SK-N-SH (cell line): Measurements from ENCODE around the gene ARHGAP5.

ENCODE experiments used
- CHD2 ChIP-seq: fragments of 150-350 bp; IDR thresholded peaks from 2 replicates; pipeline ENCODE4 v1.6.1; 2018; ENCODE audit warnings: low read length; ENCODE audit not compliant: partially characterized antibody
- CTCF ChIP-seq: fragments of 200-600 bp; sonication (generic); IDR thresholded peaks from 2 replicates; pipeline ENCODE4 v1.6.1; 2017; ENCODE audit warnings: antibody characterized with exemption, mild to moderate bottlenecking, moderate library complexity
- EP300 ChIP-seq, 2 experiments: IDR thresholded peaks; 2 replicates each; pipeline versions ENCODE4 v1.4.0 to v1.6.1; 2012; ENCODE audit warnings: borderline replicate concordance in 1 of 2, low read depth in 1 of 2, low read length in 1 of 2
- EZH2phosphoT487 ChIP-seq: fragments of 200-600 bp; sonication (generic); IDR thresholded peaks from 2 replicates; pipeline ENCODE4 v1.6.1; 2017; ENCODE audit warnings: low read depth, mixed run types, mild to moderate bottlenecking, antibody characterized with exemption, moderate library complexity, borderline replicate concordance
- FOXM1 ChIP-seq: IDR thresholded peaks from 2 replicates; pipeline ENCODE4 v1.4.0; 2012; ENCODE audit warnings: low read depth, mild to moderate bottlenecking
- JUND ChIP-seq: IDR thresholded peaks from 2 replicates; pipeline ENCODE4 v1.4.0; 2012
- MAX ChIP-seq: IDR thresholded peaks from 2 replicates; pipeline ENCODE4 v1.4.0; 2012; ENCODE audit warnings: low read depth
- MXI1 ChIP-seq: IDR thresholded peaks from 2 replicates; pipeline ENCODE4 v1.6.1; 2012; ENCODE audit warnings: mild to moderate bottlenecking, low read depth, low read length, improper control_type of control experiment
- NFIC ChIP-seq: IDR thresholded peaks from 2 replicates; pipeline ENCODE4 v1.4.0; 2012; ENCODE audit warnings: borderline replicate concordance
- POLR2AphosphoS5 ChIP-seq: IDR thresholded peaks from 2 replicates; pipeline ENCODE4 v1.6.1; 2012; ENCODE audit warnings: low read depth, low read length
- RXRA ChIP-seq: IDR thresholded peaks from 2 replicates; pipeline ENCODE4 v1.4.0; 2012; ENCODE audit warnings: low read depth, mild to moderate bottlenecking, borderline replicate concordance
- SMC3 ChIP-seq: IDR thresholded peaks from 2 replicates; pipeline ENCODE4 v1.6.1; 2012; ENCODE audit warnings: low read depth, low read length, improper control_type of control experiment
- USF2 ChIP-seq: fragments of 150-350 bp; IDR thresholded peaks from 2 replicates; pipeline ENCODE4 v1.6.1; 2017; ENCODE audit warnings: antibody characterized with exemption, low read length, low read depth, borderline replicate concordance
- YY1 ChIP-seq: IDR thresholded peaks from 2 replicates; pipeline ENCODE4 v1.4.0; 2012; ENCODE audit warnings: low read depth, mild to moderate bottlenecking

GRCh38 chr14:32028599-32028998 lies 48.5 kb upstream of the ARHGAP5 start:
- TF ChIP-seq MXI1: no peak
- no peak for TF ChIP-seq JUND
- TF ChIP-seq CTCF: no peak
- no peak for TF ChIP-seq CHD2
- no peak for TF ChIP-seq EP300 (IDR thresholded peaks at IDR 0.05; ENCODE audit: borderline replicate concordance in 1 of 2, low read depth in 1 of 2, low read length in 1 of 2)
- TF ChIP-seq POLR2AphosphoS5: no peak
- TF ChIP-seq YY1: no peak
- TF ChIP-seq USF2: no peak
- TF ChIP-seq RXRA: no peak
- TF ChIP-seq NFIC: no peak
- TF ChIP-seq MAX: 0 out of 2 replicates have a peak, but pooled peaks have one; percentile 11
- TF ChIP-seq SMC3: no peak
- no peak for TF ChIP-seq FOXM1
- no peak for TF ChIP-seq EZH2phosphoT487
